Astrocyte of the spinal cord (primary cell): ENCODE measurements around the gene ANXA4.

Experiments
- DNase-seq: peaks from one replicate; pipeline ENCODE4 v3.0.0; 2011; ENCODE audit warnings: low read depth, low spot score
- H3K4me3 ChIP-seq: 2 replicates; pipeline ENCODE4 v1.5.1; 2011; ENCODE audit warnings: low read depth, mild to moderate bottlenecking, low read length, moderate library complexity
- in situ Hi-C: cut with HindIII; loops from 2 replicates; pipeline ENCODE4 v1.10.0; 2017; ENCODE audit warnings: low sequenced_read_pairs
- TF ChIP-seq, protein P1 (sequence below): IDR thresholded peaks from 2 replicates; pipeline ENCODE4 v1.5.1; 2012; ENCODE audit warnings: low read depth, mild to moderate bottlenecking, low read length, inconsistent platforms

The ANXA4 gene

DNA sequence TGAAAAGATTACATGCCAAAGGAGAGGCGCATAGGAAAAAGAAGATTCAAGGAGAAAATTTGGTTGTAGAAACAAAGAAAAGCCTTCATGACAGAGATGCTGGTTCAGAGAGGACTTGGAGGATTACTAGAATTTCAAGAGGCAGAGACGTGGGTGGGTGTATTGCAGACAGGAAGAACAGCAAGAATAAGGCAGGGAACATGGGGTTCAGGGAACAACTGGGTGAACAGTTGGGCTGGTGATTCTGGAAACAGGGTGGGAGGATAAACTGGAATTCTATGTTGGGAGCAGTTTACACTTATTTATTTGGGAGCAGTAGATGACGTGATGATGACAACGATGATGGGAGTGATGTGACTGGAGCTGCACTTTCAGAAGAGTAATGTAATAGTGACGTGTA lies 69.1 kb downstream of the ANXA4 start:
- TF ChIP-seq, protein P1, sequence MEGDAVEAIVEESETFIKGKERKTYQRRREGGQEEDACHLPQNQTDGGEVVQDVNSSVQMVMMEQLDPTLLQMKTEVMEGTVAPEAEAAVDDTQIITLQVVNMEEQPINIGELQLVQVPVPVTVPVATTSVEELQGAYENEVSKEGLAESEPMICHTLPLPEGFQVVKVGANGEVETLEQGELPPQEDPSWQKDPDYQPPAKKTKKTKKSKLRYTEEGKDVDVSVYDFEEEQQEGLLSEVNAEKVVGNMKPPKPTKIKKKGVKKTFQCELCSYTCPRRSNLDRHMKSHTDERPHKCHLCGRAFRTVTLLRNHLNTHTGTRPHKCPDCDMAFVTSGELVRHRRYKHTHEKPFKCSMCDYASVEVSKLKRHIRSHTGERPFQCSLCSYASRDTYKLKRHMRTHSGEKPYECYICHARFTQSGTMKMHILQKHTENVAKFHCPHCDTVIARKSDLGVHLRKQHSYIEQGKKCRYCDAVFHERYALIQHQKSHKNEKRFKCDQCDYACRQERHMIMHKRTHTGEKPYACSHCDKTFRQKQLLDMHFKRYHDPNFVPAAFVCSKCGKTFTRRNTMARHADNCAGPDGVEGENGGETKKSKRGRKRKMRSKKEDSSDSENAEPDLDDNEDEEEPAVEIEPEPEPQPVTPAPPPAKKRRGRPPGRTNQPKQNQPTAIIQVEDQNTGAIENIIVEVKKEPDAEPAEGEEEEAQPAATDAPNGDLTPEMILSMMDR, result no peak
- DNase-seq, result no peak
- H3K4me3 ChIP-seq, result no peak overlapping the region
- in situ Hi-C loops, result no loop called here

DNA sequence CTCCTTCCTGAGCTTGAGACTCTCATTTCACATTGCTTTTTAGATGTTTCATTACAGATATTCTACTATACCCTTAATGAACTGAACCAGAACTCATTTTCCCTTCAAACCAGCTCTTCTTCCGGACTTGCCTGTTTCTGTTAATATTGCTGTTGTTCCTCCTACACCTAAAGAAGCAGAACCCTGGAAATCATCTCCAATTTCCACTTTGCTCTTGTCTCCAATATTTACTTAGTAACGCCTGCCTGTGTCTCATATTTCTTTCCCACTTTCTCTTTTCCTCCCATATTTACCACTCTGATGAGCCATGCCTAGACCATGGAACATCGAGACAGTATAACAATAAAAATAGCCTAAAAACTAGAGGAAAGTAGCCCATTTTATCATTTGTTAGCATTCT lies 69.7 kb downstream of the ANXA4 start:
- TF ChIP-seq, protein P1, result no peak
- no peak overlapping the region for H3K4me3 ChIP-seq
- no peak for DNase-seq
- in situ Hi-C loops, result no loop called here

DNA sequence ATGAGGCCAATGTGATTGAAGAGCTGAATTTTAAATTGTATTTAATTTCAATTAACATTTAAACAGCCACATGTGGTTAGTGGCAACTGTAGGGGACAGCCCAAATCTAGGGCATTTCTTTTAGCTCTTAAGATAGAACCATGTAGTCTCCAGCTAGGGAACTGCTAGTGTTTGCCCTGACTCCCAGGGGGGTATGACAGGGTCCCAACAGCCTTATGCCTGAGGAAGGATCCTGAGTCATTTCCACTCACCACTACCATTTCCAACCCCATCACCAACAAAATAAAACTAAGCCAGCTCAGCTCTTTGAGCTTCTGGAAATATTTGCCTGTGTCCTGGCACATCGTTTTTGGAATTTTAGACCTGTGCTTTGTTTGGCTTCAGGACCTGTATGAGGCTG lies 73.8 kb downstream of the ANXA4 start:
- H3K4me3 ChIP-seq, result no peak overlapping the region
- TF ChIP-seq, protein P1, result no peak
- in situ Hi-C loops, result no loop called here
- peak; percentile 36 for DNase-seq

DNA sequence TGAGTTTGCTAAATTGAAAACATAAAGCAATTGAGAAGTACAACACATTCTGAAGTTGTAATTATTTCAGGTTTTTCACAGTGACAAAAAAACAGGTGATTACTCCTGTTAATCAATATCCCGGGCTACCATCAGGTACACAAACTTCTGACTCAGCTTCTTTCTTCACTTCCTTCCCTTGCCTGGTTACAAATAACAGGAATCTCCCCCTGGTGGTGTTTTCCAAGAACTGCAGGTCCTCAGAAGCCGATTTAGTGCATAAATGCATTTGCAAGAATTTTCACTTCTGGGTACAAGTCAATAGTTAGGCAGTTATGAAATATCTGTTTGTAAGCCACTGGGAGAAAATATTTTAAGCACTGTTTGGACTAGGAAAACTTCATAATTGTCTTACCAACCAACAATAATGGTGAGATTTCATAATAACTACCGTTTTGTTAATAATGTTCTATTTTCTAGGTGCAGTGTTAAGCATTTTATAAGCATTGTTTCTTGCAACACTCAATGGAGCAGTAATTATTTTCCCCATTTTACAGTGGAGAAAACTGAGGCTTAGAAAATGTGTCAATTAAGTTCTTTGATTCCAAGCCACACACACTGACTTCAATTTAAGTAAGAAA lies 75.1 kb downstream of the ANXA4 start:
- in situ Hi-C loops, result no loop called here
- peak; percentile 91 for DNase-seq
- no peak overlapping the region for H3K4me3 ChIP-seq
- TF ChIP-seq, protein P1, result peak; percentile 87

DNA sequence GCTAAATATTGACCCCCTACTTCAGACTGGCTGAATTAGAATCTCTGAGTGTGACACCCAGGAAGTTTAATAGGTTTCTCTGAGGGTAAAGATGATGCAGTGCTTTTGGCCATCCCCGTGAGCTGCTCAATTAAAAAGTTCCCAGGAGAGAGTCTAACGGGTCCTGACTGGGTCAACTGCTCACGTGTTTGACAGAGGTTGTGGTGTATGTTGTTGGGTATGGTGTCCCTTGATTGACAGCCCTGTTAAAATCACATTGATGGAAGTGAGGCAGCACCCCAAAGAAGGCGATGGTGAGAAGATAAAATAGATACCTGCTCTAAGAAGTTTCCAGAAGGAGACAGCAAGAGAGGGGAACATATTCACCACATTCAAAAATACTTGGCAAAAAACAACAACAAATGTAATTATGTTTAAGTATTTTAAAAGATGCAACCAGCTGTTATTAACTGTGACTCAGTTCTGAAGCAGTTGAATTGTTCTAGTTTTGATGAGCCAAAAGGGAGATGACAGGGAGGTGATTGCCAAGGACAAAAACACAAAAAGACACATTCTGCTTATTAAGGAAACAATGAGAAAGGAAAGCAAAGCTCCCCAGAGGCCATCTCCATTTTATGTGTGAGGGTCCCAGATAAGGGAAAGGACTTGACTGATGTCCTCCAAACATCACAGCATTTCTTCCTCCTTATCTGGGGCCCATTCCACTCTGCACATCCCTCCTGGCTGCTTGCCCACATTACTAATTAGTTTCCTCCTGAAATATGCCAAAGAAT lies 76.0 kb downstream of the ANXA4 start:
- TF ChIP-seq, protein P1, result no peak
- DNase-seq, result no peak
- in situ Hi-C loops, result no loop called here
- no peak overlapping the region for H3K4me3 ChIP-seq

DNA sequence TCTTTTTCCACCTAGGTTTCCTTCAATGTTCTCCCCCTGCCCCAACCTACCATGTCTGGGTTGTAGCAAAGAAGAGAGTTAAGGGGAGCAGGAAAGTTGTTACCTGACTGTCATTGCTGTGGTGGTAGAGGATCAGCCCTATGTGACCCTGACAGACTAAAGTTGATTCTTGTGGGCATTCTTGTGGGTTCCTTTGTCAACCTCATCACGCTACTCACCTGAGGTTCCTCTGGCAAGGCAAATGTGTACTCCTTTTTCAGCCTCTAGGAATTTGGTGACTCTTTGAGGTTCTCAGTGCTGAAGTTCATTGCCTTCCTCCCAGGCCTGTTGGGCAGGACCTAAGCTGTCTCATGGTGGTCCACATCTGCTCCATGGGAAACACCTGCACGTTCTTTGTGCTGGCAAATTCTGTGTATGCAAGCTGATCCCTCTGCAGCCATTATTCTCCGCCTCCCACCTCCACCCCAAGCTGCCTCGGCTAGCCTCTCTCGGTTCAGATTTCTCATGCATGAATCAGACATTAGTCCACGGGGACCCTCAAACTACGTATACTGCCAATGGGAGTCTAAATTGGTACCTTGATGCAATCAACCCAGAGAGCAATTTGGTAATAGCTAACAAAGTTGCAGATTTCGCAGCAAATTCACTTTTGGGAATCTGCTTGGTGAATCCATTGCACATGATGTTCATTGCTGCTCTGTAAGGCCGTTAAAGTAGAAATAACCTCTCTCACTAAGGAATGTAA lies 86.0 kb downstream of the ANXA4 start:
- no peak overlapping the region for H3K4me3 ChIP-seq
- TF ChIP-seq, protein P1, result no peak
- DNase-seq, result peak; percentile 33
- in situ Hi-C loops, result no loop called here
